ENCODE data around the gene SFSWAP. TPM values are rescaled to one million over a fixed set of nuclear protein-coding genes. Genes with fewer than 3 reads are reported as not detected.

SFSWAP gene
- total RNA-seq, 1 experiment from 2014 or later, result 76.3 TPM

DNA sequence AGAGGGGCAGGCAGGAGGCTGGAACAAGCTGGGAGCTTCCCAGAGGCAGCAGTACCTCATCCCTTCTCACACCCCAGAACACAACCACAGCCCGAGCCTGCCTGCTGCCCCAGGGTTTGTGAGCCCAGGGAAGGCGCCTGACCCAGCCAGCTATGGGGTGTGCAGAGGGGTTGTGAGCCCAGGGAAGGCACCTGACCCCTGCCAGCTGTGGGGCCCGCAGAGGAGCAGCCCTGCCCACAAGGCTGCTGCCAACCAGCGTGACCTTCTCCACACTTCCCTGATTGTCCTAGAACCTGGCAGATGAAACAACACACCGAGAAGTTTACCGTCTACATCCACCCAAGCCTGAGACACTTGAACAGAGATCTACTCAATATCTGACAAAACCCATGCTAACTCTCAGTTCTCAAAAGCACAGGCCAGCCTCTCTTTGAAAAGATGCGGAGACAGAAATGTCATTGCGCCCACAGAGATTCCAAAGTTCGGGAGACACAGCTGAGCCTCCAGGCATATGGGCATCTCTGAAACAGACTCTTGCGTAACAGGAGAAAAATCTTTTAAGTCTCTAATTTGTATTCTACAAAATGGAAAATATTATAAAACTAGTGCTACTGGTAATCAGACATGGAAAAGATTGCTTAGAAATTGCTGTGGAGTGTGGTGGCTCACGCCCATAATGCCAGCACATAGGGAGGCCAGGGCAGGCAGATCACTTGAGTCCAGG, 47.3 kb downstream of the SFSWAP start:
- DNase-seq (ENCODE audit: low spot score), result no peak
- Mint-ChIP-seq H3K9me3 (no peaks in the 10 kb centered on the region), H3K27me3 (ENCODE audit: low read depth) (no peaks in the 10 kb centered on the region), H3K36me3 (peaks cover 65% of the 10 kb centered on the region), H3K4me3 (no peak overlapping the region), H3K27ac (no peak overlapping the region), H3K4me1 (peaks cover 3% of the 10 kb centered on the region)
- no peak for ATAC-seq
- ChIA-PET CTCF (no interaction called here), POLR2A (no interaction called here)
- TF ChIP-seq FOXP1 (CRISPR knock-in tag; IDR thresholded peaks at IDR 0.05; ENCODE audit: borderline replicate concordance), result no peak
- no peak for TF ChIP-seq RELA (CRISPR knock-in tag; IDR thresholded peaks at IDR 0.05; ENCODE audit: borderline replicate concordance)
- TF ChIP-seq, protein P1, sequence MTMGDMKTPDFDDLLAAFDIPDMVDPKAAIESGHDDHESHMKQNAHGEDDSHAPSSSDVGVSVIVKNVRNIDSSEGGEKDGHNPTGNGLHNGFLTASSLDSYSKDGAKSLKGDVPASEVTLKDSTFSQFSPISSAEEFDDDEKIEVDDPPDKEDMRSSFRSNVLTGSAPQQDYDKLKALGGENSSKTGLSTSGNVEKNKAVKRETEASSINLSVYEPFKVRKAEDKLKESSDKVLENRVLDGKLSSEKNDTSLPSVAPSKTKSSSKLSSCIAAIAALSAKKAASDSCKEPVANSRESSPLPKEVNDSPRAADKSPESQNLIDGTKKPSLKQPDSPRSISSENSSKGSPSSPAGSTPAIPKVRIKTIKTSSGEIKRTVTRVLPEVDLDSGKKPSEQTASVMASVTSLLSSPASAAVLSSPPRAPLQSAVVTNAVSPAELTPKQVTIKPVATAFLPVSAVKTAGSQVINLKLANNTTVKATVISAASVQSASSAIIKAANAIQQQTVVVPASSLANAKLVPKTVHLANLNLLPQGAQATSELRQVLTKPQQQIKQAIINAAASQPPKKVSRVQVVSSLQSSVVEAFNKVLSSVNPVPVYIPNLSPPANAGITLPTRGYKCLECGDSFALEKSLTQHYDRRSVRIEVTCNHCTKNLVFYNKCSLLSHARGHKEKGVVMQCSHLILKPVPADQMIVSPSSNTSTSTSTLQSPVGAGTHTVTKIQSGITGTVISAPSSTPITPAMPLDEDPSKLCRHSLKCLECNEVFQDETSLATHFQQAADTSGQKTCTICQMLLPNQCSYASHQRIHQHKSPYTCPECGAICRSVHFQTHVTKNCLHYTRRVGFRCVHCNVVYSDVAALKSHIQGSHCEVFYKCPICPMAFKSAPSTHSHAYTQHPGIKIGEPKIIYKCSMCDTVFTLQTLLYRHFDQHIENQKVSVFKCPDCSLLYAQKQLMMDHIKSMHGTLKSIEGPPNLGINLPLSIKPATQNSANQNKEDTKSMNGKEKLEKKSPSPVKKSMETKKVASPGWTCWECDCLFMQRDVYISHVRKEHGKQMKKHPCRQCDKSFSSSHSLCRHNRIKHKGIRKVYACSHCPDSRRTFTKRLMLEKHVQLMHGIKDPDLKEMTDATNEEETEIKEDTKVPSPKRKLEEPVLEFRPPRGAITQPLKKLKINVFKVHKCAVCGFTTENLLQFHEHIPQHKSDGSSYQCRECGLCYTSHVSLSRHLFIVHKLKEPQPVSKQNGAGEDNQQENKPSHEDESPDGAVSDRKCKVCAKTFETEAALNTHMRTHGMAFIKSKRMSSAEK (CRISPR knock-in tag; IDR thresholded peaks at IDR 0.05; ENCODE audit: borderline replicate concordance), result no peak
- no peak for TF ChIP-seq MXD4 (CRISPR knock-in tag; IDR thresholded peaks at IDR 0.05; ENCODE audit: borderline replicate concordance)
- TF ChIP-seq MAX (CRISPR knock-in tag; IDR thresholded peaks at IDR 0.05), result no peak
- TF ChIP-seq GABPB1 (CRISPR knock-in tag; IDR thresholded peaks at IDR 0.05), result no peak
- TF ChIP-seq ZMAT4 (CRISPR knock-in tag; IDR thresholded peaks at IDR 0.05), result no peak
- no peak for TF ChIP-seq NR3C1 (CRISPR knock-in tag; conservative IDR thresholded peaks at IDR 0.05; ENCODE audit: low read depth)
- no peak for TF ChIP-seq STAT6 (CRISPR knock-in tag; conservative IDR thresholded peaks at IDR 0.05; ENCODE audit: low read depth)
- no peak for TF ChIP-seq ZNF317 (CRISPR knock-in tag; IDR thresholded peaks at IDR 0.05; ENCODE audit: borderline replicate concordance, low read depth)
- TF ChIP-seq, protein P2, sequence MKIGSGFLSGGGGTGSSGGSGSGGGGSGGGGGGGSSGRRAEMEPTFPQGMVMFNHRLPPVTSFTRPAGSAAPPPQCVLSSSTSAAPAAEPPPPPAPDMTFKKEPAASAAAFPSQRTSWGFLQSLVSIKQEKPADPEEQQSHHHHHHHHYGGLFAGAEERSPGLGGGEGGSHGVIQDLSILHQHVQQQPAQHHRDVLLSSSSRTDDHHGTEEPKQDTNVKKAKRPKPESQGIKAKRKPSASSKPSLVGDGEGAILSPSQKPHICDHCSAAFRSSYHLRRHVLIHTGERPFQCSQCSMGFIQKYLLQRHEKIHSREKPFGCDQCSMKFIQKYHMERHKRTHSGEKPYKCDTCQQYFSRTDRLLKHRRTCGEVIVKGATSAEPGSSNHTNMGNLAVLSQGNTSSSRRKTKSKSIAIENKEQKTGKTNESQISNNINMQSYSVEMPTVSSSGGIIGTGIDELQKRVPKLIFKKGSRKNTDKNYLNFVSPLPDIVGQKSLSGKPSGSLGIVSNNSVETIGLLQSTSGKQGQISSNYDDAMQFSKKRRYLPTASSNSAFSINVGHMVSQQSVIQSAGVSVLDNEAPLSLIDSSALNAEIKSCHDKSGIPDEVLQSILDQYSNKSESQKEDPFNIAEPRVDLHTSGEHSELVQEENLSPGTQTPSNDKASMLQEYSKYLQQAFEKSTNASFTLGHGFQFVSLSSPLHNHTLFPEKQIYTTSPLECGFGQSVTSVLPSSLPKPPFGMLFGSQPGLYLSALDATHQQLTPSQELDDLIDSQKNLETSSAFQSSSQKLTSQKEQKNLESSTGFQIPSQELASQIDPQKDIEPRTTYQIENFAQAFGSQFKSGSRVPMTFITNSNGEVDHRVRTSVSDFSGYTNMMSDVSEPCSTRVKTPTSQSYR (CRISPR knock-in tag; IDR thresholded peaks at IDR 0.05), result no peak
- TF ChIP-seq, protein P3, sequence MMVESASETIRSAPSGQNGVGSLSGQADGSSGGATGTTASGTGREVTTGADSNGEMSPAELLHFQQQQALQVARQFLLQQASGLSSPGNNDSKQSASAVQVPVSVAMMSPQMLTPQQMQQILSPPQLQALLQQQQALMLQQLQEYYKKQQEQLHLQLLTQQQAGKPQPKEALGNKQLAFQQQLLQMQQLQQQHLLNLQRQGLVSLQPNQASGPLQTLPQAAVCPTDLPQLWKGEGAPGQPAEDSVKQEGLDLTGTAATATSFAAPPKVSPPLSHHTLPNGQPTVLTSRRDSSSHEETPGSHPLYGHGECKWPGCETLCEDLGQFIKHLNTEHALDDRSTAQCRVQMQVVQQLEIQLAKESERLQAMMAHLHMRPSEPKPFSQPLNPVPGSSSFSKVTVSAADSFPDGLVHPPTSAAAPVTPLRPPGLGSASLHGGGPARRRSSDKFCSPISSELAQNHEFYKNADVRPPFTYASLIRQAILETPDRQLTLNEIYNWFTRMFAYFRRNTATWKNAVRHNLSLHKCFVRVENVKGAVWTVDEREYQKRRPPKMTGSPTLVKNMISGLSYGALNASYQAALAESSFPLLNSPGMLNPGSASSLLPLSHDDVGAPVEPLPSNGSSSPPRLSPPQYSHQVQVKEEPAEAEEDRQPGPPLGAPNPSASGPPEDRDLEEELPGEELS (CRISPR knock-in tag; IDR thresholded peaks at IDR 0.05), result no peak
